ENCODE results near the gene DNAH6.

Gene DNAH6

DNA sequence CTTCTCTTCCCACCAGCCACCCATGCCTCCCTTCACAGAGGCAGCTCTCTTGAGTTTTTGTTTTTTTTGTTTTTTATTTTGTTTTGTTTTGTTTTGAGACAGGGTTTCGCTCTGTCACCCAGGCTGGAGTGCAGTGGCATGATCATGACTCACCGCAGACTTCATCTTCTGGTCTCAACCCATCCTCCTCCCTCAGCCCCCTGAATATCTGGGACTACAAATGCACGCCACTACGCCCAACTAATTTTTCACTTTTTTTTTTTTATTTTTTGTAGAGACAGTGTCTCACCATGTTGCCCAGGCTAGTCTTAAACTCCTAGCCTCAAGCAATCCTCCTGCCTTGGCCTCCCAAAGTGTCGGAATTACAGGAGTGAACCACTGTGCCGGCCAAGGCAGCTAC is 203.1 kb downstream of the DNAH6 start:
- Histone ChIP-seq H3K9ac (ENCODE audit: low read depth, low read length) (no peak overlapping the region), H3K36me3 (ENCODE audit: insufficient read depth, low read length) (no peaks in the 10 kb centered on the region), H3K27ac (ENCODE audit: low read depth, low read length) (no peak overlapping the region), H3K4me1 (ENCODE audit: insufficient read depth, low read length) (no peaks in the 10 kb centered on the region), H3K4me3 (ENCODE audit: low read length) (no peak overlapping the region), H3K27me3 (ENCODE audit: insufficient read depth, low read length) (no peaks in the 10 kb centered on the region), H3K9me3 (ENCODE audit: insufficient read depth, low read depth, low read length) (no peaks in the 10 kb centered on the region)
- WGBS, result 91% methylated on average over 6 of the region's 6 CpGs

DNA sequence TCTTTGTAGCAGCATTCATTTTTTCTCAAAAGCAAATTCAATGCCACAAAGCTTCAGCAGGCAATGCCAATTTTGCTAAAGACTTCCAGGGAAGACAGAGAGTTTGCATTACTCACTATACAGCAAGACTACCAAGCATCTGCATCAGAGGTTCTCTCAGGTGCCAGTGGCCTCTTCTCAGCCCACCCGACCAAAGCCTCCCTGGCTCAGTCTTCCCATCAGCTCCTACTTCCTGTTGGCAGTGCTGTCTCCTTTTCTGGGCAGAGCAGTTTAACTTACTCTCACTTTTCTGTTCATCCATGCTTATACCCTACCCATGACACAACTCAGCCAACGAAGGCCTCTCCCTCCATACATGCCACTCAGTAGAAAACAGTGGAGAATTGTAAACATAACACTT is 207.5 kb downstream of the DNAH6 start:
- no peaks in the 10 kb centered on the region for H3K27me3 ChIP-seq (ENCODE audit: insufficient read depth, low read length)
- no peaks in the 10 kb centered on the region for H3K9me3 ChIP-seq (ENCODE audit: insufficient read depth, low read depth, low read length)
- H3K4me1 ChIP-seq (ENCODE audit: insufficient read depth, low read length), result no peaks in the 10 kb centered on the region
- no peak overlapping the region for H3K9ac ChIP-seq (ENCODE audit: low read depth, low read length)
- H3K27ac ChIP-seq (ENCODE audit: low read depth, low read length), result no peak overlapping the region
- WGBS, result 91% methylated on average over 2 of the region's 2 CpGs
- no peaks in the 10 kb centered on the region for H3K36me3 ChIP-seq (ENCODE audit: insufficient read depth, low read length)
- no peak overlapping the region for H3K4me3 ChIP-seq (ENCODE audit: low read length)

DNA sequence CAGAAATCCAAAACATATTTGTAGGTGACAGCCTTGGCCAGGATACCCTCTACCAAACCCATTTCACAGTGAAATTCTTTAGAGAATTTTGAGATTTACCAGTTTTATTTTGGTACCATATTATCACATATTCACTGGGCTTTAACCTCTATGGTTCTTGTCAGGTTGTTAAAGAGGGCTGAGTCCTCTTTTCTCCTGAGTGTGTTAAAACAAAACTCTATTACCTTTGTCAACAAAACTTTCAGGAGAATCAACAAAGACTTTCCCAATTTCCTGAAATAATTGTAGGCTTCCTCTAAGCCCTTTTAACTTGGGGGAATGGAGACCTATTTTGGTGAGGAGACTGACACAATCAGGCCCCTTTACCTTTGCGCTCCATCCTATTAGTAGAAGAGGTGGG is 209.4 kb downstream of the DNAH6 start:
- no peaks in the 10 kb centered on the region for H3K9me3 ChIP-seq (ENCODE audit: insufficient read depth, low read depth, low read length)
- 100% methylated on average over 1 of the region's 1 CpG for WGBS
- H3K27ac ChIP-seq (ENCODE audit: low read depth, low read length), result no peak overlapping the region
- H3K36me3 ChIP-seq (ENCODE audit: insufficient read depth, low read length), result no peaks in the 10 kb centered on the region
- H3K9ac ChIP-seq (ENCODE audit: low read depth, low read length), result no peak overlapping the region
- no peaks in the 10 kb centered on the region for H3K4me1 ChIP-seq (ENCODE audit: insufficient read depth, low read length)
- H3K4me3 ChIP-seq (ENCODE audit: low read length), result no peak overlapping the region
- no peaks in the 10 kb centered on the region for H3K27me3 ChIP-seq (ENCODE audit: insufficient read depth, low read length)

DNA sequence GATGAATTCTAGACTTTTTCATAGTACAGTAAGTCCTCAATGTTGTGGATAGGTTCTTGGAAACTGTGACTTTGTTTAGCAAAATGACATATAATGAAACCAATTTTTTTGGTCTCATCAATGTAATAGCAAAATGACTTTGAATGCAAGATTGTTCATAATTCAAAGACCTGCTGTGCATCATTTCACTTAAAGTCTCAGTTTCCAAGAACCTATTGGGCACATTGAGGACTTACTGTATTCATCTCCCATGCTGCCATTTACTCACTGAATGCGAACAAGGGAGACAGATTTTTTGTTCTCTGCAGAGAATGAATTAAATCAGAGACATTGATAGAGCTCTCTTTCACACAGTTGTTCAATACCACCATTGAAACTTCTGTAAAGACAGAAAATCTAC is 211.0 kb downstream of the DNAH6 start:
- no peaks in the 10 kb centered on the region for H3K4me1 ChIP-seq (ENCODE audit: insufficient read depth, low read length)
- 100% methylated on average over 1 of the region's 1 CpG for WGBS

DNA sequence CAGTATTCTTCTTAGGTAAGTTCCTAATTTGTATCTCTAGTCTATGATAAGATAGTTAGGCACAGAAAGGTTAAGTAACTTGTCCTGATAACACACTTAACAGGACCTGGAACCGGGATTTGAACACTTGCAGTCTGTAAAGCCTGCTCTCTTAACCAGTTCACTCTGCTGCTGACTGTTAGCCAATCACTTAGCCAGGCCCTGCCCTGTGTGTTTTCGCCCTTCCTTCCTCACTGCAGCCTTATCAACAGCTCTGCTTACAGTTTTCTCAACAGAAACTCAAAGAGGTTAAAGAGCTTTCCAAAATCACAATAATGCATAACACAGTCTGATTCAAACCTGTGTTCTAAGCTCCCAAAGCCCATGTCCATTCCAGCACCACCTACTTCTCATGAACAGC is 212.9 kb downstream of the DNAH6 start:
- H3K4me1 ChIP-seq (ENCODE audit: insufficient read depth, low read length), result no peaks in the 10 kb centered on the region
- no peak overlapping the region for H3K4me3 ChIP-seq (ENCODE audit: low read length)
- H3K27ac ChIP-seq (ENCODE audit: low read depth, low read length), result no peak overlapping the region
- H3K9me3 ChIP-seq (ENCODE audit: insufficient read depth, low read depth, low read length), result no peaks in the 10 kb centered on the region
- H3K27me3 ChIP-seq (ENCODE audit: insufficient read depth, low read length), result no peaks in the 10 kb centered on the region
- WGBS, result 86% methylated on average over 2 of the region's 2 CpGs
- no peak overlapping the region for H3K9ac ChIP-seq (ENCODE audit: low read depth, low read length)
- H3K36me3 ChIP-seq (ENCODE audit: insufficient read depth, low read length), result no peaks in the 10 kb centered on the region

More for the DNA sequence above, 211.0 kb downstream of the DNAH6 start:
- Histone ChIP-seq H3K9me3 (ENCODE audit: insufficient read depth, low read depth, low read length) (no peaks in the 10 kb centered on the region), H3K27me3 (ENCODE audit: insufficient read depth, low read length) (no peaks in the 10 kb centered on the region), H3K27ac (ENCODE audit: low read depth, low read length) (no peak overlapping the region), H3K9ac (ENCODE audit: low read depth, low read length) (no peak overlapping the region), H3K4me3 (ENCODE audit: low read length) (no peak overlapping the region), H3K36me3 (ENCODE audit: insufficient read depth, low read length) (no peaks in the 10 kb centered on the region)

DNA sequence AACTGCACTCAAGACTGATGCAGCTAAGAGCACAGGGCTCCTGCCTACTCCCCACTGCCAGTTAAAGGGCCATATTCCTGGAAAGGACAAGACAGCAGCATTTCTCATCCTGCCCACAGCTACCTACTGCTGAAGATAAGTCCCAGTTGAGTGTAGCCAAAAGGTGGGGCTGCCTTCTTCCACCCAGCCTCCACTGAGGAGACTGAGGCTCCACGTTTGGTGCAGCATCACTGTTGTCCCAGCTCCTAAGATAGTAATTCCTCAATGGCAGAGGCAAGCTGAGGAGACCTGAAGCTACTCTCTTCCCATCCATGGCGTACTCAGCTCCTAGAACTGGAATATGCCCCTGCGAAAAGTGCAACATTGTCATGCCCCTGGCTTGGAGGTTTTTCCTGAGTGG is 214.9 kb downstream of the DNAH6 start:
- Histone ChIP-seq H3K27ac (ENCODE audit: low read depth, low read length) (no peak overlapping the region), H3K36me3 (ENCODE audit: insufficient read depth, low read length) (no peaks in the 10 kb centered on the region), H3K4me3 (ENCODE audit: low read length) (no peak overlapping the region), H3K9ac (ENCODE audit: low read depth, low read length) (no peak overlapping the region), H3K4me1 (ENCODE audit: insufficient read depth, low read length) (no peaks in the 10 kb centered on the region), H3K9me3 (ENCODE audit: insufficient read depth, low read depth, low read length) (no peaks in the 10 kb centered on the region), H3K27me3 (ENCODE audit: insufficient read depth, low read length) (no peaks in the 10 kb centered on the region)
- 86% methylated on average over 3 of the region's 3 CpGs for WGBS

DNA sequence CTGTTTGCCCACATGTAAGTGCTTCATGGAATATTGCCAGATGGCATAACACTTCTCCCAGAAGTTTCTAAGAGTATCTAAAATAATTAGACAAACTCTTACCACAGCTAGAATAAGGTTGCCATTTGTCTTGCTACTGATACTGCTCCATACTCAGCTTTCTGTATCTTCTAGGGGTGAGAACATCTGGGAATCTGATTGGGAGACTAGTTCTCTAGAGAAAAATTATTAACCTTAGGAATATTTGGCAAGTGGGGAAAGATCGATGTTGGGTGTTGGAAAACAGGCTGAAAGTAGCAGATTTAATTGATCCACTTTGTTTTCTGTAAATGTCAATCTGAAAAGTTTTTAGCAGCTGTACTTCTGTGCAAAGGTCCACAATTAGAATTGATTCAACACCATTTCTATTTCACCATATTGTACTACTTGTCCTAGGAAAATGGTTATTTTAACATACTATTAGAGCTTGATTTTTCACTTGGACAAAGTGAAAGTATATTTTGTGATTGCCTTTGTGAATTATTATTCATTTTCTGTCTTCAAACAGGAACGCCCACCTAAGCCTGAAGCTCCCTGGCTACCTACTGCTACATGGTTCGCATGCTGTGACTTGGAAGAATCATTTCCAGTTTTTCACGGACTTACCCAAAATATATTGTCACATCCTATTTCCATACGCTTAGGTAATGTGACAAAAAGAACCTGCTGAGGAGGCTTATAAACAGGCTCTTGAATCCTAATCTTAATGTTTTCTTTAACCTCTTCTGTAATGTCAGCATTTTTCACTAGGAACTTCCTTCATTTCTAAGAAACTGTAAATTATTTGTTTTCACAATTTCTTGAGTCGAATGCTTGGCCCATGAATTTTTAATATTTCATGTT is 216.8 kb downstream of the DNAH6 start:
- Histone ChIP-seq H3K4me3 (ENCODE audit: low read length) (no peak overlapping the region), H3K27me3 (ENCODE audit: insufficient read depth, low read length) (no peaks in the 10 kb centered on the region), H3K4me1 (ENCODE audit: insufficient read depth, low read length) (no peaks in the 10 kb centered on the region), H3K9ac (ENCODE audit: low read depth, low read length) (no peak overlapping the region), H3K36me3 (ENCODE audit: insufficient read depth, low read length) (no peaks in the 10 kb centered on the region), H3K27ac (ENCODE audit: low read depth, low read length) (no peak overlapping the region), H3K9me3 (ENCODE audit: insufficient read depth, low read depth, low read length) (no peaks in the 10 kb centered on the region)
- 91% methylated on average over 6 of the region's 6 CpGs for WGBS

DNA sequence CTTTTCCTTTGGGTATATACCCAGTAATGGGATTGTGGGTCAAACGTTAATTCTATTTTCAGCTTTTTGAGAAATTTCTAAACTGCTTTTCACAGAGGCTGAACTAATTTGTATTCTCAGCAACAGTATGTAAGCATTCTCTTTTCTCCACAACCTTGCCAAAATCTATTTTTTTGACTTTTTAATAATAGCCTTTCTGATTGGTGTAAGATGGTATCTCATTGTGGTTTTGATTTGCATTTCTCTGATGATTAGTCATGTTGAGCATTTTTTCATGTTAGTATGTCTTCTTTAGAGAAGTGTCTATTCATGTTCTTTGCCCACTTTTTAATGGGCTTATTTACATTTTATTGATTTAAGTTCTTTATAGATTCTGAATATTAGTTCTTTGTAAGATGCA is 219.1 kb downstream of the DNAH6 start:
- Histone ChIP-seq H3K4me1 (ENCODE audit: insufficient read depth, low read length) (no peaks in the 10 kb centered on the region), H3K36me3 (ENCODE audit: insufficient read depth, low read length) (no peaks in the 10 kb centered on the region), H3K4me3 (ENCODE audit: low read length) (no peak overlapping the region), H3K9ac (ENCODE audit: low read depth, low read length) (no peak overlapping the region), H3K27ac (ENCODE audit: low read depth, low read length) (no peak overlapping the region), H3K27me3 (ENCODE audit: insufficient read depth, low read length) (no peaks in the 10 kb centered on the region), H3K9me3 (ENCODE audit: insufficient read depth, low read depth, low read length) (no peaks in the 10 kb centered on the region)
- WGBS, result 100% methylated on average over 1 of the region's 1 CpG

DNA sequence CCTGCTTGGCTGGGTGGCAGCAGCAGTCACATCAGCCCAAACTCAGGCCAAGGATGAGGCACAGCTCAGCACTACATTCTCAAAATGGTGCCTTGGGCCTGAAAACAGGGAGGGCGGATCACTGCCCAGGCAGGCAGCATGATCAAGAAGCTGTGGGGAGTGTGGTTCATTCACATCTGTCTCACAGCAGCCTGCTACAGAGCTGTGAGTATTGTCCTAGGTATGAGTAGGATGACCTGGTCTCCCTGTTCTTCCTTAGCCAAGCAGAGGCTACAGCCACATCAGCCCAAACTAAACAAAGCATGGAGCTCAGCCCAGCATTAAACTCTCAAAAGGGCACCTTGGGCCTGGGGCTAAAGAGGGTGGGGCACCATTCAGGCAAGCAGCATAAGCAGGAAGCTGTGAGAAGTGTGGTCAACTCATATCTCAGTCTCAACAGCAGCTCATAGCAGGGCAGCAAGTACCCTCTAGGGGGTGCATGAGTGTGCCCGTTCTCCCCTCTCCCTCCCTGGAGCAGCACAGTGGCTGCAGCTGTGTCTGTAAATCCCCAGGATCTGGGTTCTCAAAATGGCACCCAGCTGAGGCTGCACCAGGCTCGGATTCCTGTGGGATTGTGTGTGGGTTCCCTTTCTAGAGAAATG is 225.0 kb downstream of the DNAH6 start:
- H3K9me3 ChIP-seq (ENCODE audit: insufficient read depth, low read depth, low read length), result no peaks in the 10 kb centered on the region
- H3K4me1 ChIP-seq (ENCODE audit: insufficient read depth, low read length), result no peaks in the 10 kb centered on the region
- no peak overlapping the region for H3K4me3 ChIP-seq (ENCODE audit: low read length)
- no peaks in the 10 kb centered on the region for H3K36me3 ChIP-seq (ENCODE audit: insufficient read depth, low read length)
- WGBS, result 58% methylated on average over 3 of the region's 3 CpGs
- H3K27me3 ChIP-seq (ENCODE audit: insufficient read depth, low read length), result no peaks in the 10 kb centered on the region
- no peak overlapping the region for H3K9ac ChIP-seq (ENCODE audit: low read depth, low read length)
- H3K27ac ChIP-seq (ENCODE audit: low read depth, low read length), result no peak overlapping the region

DNA sequence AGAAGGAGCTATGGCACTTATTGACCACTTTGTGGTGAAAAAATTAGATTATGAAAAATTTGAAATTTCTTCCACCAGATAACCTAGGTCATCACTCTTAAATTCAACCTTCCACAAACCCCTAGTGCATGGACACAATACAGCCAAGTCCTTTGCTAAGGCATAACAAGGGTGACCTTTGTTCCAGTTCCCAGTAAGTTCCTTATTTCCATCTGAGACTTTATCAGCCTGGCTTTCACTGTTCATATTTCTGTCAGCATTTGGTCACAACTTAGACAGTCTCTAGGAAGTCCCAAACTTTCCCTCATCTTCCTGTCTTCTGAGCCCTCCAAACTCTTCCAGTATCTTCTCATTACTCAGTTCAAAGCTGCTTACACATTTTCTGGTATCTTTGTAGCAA is 232.0 kb downstream of the DNAH6 start:
- Histone ChIP-seq H3K4me1 (ENCODE audit: insufficient read depth, low read length) (no peaks in the 10 kb centered on the region), H3K9me3 (ENCODE audit: insufficient read depth, low read depth, low read length) (no peaks in the 10 kb centered on the region), H3K27ac (ENCODE audit: low read depth, low read length) (no peak overlapping the region), H3K9ac (ENCODE audit: low read depth, low read length) (no peak overlapping the region), H3K27me3 (ENCODE audit: insufficient read depth, low read length) (no peaks in the 10 kb centered on the region), H3K36me3 (ENCODE audit: insufficient read depth, low read length) (no peaks in the 10 kb centered on the region), H3K4me3 (ENCODE audit: low read length) (no peak overlapping the region)

DNA sequence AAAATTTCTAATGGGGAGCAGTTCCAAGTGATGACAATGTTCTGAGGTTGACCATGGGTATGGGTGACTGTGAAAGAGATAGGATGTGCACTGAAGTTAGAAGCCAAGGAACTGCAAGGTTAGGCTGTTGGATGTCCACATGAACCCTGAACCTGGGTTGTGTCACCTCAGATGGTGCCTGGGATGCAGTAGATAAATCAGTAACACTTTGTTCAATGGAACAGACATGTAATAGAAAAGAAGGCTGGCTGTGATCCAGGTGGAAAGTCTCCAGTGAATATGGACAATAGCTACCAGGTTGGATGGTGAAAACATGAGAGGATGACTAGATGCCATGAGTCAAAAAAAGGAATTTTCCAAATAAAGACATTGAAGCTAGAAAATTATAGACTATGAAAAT is 233.1 kb downstream of the DNAH6 start:
- H3K9me3 ChIP-seq (ENCODE audit: insufficient read depth, low read depth, low read length), result no peaks in the 10 kb centered on the region
- H3K27me3 ChIP-seq (ENCODE audit: insufficient read depth, low read length), result no peaks in the 10 kb centered on the region
- no peak overlapping the region for H3K4me3 ChIP-seq (ENCODE audit: low read length)
- no peaks in the 10 kb centered on the region for H3K36me3 ChIP-seq (ENCODE audit: insufficient read depth, low read length)
- H3K4me1 ChIP-seq (ENCODE audit: insufficient read depth, low read length), result no peaks in the 10 kb centered on the region
- no peak overlapping the region for H3K9ac ChIP-seq (ENCODE audit: low read depth, low read length)
- no peak overlapping the region for H3K27ac ChIP-seq (ENCODE audit: low read depth, low read length)

Data from HUES64 (cell line).